Measurements from ENCODE around the gene HM13.

GRCh38 chr20:31485450-31486339 lies 28.5 kb upstream of the HM13 start:
- TF ChIP-seq POLR2A (IDR thresholded peaks at IDR 0.05; ENCODE audit: low read depth, low read length) (no peak), POLR2AphosphoS5 (IDR thresholded peaks at IDR 0.05; ENCODE audit: low read depth, low read length) (no peak), TAF1 (IDR thresholded peaks at IDR 0.05; ENCODE audit: borderline replicate concordance, low read depth, low read length) (no peak)

All from GM12892 (cell line).